GM12878 (cell line): Measurements from ENCODE around the gene SHC1. TPM values are rescaled to one million over a fixed set of nuclear protein-coding genes. Genes with fewer than 3 reads are reported as not detected.

Experiments
- BCL11A ChIP-seq: IDR thresholded peaks from 2 replicates; pipeline ENCODE4 v1.6.1; 2011; ENCODE audit warnings: low read depth, low read length
- BRCA1 ChIP-seq: IDR thresholded peaks from 2 replicates; pipeline ENCODE4 v1.6.1; 2011; ENCODE audit warnings: low read depth, low read length, improper control_type of control experiment
- CBX5 ChIP-seq: sonication (generic); IDR thresholded peaks from 2 replicates; pipeline ENCODE4 v1.6.1; 2016; ENCODE audit warnings: low read depth, moderate library complexity, mild to moderate bottlenecking, inconsistent platforms
- CHD2 ChIP-seq: IDR thresholded peaks from 2 replicates; pipeline ENCODE4 v1.6.1; 2011; ENCODE audit warnings: low read depth, low read length, improper control_type of control experiment, borderline replicate concordance
- ETV6 ChIP-seq, 2 experiments: fragments of 450-650 bp in 1 of 2; IDR thresholded peaks in 1 of 2; conservative IDR thresholded peaks in 1 of 2; 2 replicates each; pipeline ENCODE4 v1.6.1; 2014; ENCODE audit warnings: antibody characterized with exemption in 1 of 2, borderline replicate concordance in 1 of 2, low read depth in 1 of 2, mild to moderate bottlenecking in 1 of 2, moderate library complexity in 1 of 2
- EZH2 ChIP-seq: IDR thresholded peaks from 2 replicates; pipeline ENCODE4 v1.6.1; 2012; ENCODE audit warnings: low read depth, mild to moderate bottlenecking, control low read depth, inconsistent platforms, low read length, borderline replicate concordance; ENCODE audit not compliant: control insufficient read depth
- IKZF2 ChIP-seq, 2 experiments: fragments of 450-650 bp; IDR thresholded peaks; 2 replicates each; pipeline ENCODE4 v1.6.1; 2017; ENCODE audit warnings: mild to moderate bottlenecking in 2 of 2, moderate library complexity in 2 of 2
- MEF2B ChIP-seq: fragments of 450-650 bp; IDR thresholded peaks from 2 replicates; pipeline ENCODE4 v1.6.1; 2018; ENCODE audit warnings: mild to moderate bottlenecking, moderate library complexity; ENCODE audit not compliant: partially characterized antibody, poor library complexity, severe bottlenecking
- NFIC ChIP-seq: IDR thresholded peaks from 2 replicates; pipeline ENCODE4 v1.6.1; 2012; ENCODE audit warnings: low read depth, mild to moderate bottlenecking, inconsistent platforms, low read length, moderate library complexity
- NFYB ChIP-seq: IDR thresholded peaks from 2 replicates; pipeline ENCODE4 v1.6.1; 2011; ENCODE audit warnings: low read depth, mild to moderate bottlenecking, low read length, improper control_type of control experiment, moderate library complexity; ENCODE audit not compliant: insufficient read depth
- PML ChIP-seq: IDR thresholded peaks from 2 replicates; pipeline ENCODE4 v1.6.1; 2012; ENCODE audit warnings: low read length, inconsistent platforms
- POLR2AphosphoS5 ChIP-seq: IDR thresholded peaks from 2 replicates; pipeline ENCODE4 v1.6.1; 2011; ENCODE audit warnings: mild to moderate bottlenecking, low read length, inconsistent platforms
- POU2F2 ChIP-seq: IDR thresholded peaks from 3 replicates; pipeline ENCODE4 v1.6.1; 2011; ENCODE audit warnings: low read depth, mild to moderate bottlenecking, low read length, borderline replicate concordance
- SPI1 ChIP-seq: IDR thresholded peaks from 2 replicates; pipeline ENCODE4 v1.6.1; 2011; ENCODE audit warnings: low read depth, mild to moderate bottlenecking, low read length, moderate library complexity, borderline replicate concordance; ENCODE audit not compliant: insufficient read depth
- STAT1 ChIP-seq: fragments of 450-650 bp; conservative IDR thresholded peaks from 2 replicates; pipeline ENCODE4 v1.6.1; 2014; ENCODE audit warnings: antibody characterized with exemption, mild to moderate bottlenecking
- TARDBP ChIP-seq: IDR thresholded peaks from 2 replicates; pipeline ENCODE4 v1.6.1; 2016; ENCODE audit warnings: borderline replicate concordance
- YBX1 ChIP-seq: fragments of 450-650 bp; IDR thresholded peaks from 2 replicates; pipeline ENCODE4 v1.6.1; 2016; ENCODE audit warnings: antibody characterized with exemption
- ZZZ3 ChIP-seq: IDR thresholded peaks from 2 replicates; pipeline ENCODE4 v1.6.1; 2011; ENCODE audit warnings: low read depth; ENCODE audit not compliant: control insufficient read depth, insufficient read length
- polyA plus RNA-seq, 11 experiments: library from polyadenylated mRNA; depleted of rRNA in 4 of 11; unstranded in 6 of 11; stranded (reverse) in 5 of 11; fragments of >200 nt; fragmentation: Nextera tagmentation in 4 of 11; fragmentation: Illumina TruSeq in 1 of 11; extraction: Ambion mirVana in 4 of 11; extraction: Trizol in 1 of 11; gene quantifications; 1 replicate in 1 of 11; 2 replicates in 10 of 11; pipeline versions ENCODE4 v1.2.1 to v1.2.3, GENCODE V29; 2011 to 2016; ENCODE audit warnings: inconsistent platforms in 2 of 11, missing spikeins in 2 of 11, low read depth in 1 of 11
- total RNA-seq, 4 experiments: library from RNA; depleted of rRNA in 3 of 4; stranded (reverse); fragments of >200 nt in 3 of 4; fragmentation: Illumina TruSeq in 1 of 4; extraction: Trizol in 1 of 4; gene quantifications; 2 replicates each; pipeline versions ENCODE4 v1.2.1 to v1.2.3, GENCODE V29; 2013 to 2021
- TF ChIP-seq, protein P1 (sequence below): IDR thresholded peaks from 2 replicates; pipeline ENCODE4 v1.6.1; 2012; ENCODE audit warnings: improper control_type of control experiment, low read depth, low read length; ENCODE audit not compliant: insufficient replicate concordance
- TF ChIP-seq, protein P2 (sequence below): fragments of 450-650 bp; IDR thresholded peaks from 2 replicates; pipeline ENCODE4 v1.6.1; 2017; ENCODE audit warnings: mild to moderate bottlenecking, low read depth, inconsistent platforms; ENCODE audit not compliant: poor library complexity, severe bottlenecking
- TF ChIP-seq, protein P3 (sequence below): fragments of 150-350 bp; IDR thresholded peaks from 2 replicates; pipeline ENCODE4 v1.6.1; 2014; ENCODE audit warnings: mild to moderate bottlenecking, low read depth, low read length

SHC1 gene
- total and polyA plus RNA-seq, 10 of the 15 experiments (the other 5 are each of a cell fraction or from before 2014, with no cell fraction given), result 2.6 to 49.3 (median 25.2) TPM

DNA sequence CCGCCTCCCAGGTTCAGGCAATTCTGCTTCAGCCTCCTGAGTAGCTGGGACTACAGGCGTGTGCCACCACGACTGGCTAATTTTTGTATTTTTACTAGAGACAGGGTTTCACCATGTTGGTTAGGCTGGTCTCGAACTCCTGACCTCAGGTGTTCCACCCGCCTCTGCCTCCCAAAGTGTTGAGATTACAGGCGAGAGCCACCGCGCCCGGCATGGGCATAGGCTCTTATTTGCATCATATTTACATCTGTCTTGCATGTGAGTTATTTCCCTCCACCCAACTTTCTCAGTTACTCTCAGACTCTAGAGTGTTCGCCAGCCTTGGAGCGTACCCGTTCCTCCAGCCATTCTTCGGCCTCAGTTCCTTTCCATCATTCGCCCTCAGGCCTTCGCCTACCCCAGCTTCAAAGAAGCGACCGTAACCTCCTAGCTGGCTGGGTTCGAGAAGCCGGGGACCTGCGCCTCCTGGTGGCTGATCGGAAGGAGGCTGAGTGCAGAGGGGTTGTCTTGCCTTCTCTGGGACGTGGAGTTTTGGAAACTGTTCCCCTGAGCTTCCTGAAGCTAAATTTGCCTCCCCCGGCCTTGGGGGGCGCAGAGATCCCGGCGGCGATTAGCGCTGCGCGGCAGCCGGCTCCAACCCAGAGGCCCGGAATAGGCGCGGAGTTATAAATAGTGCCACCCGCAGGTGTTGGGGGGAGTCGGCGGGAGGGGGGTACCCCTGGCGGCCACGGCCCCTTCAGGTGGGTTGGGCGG, 28.4 kb upstream of the SHC1 start (continued):
- TF ChIP-seq, protein P1, sequence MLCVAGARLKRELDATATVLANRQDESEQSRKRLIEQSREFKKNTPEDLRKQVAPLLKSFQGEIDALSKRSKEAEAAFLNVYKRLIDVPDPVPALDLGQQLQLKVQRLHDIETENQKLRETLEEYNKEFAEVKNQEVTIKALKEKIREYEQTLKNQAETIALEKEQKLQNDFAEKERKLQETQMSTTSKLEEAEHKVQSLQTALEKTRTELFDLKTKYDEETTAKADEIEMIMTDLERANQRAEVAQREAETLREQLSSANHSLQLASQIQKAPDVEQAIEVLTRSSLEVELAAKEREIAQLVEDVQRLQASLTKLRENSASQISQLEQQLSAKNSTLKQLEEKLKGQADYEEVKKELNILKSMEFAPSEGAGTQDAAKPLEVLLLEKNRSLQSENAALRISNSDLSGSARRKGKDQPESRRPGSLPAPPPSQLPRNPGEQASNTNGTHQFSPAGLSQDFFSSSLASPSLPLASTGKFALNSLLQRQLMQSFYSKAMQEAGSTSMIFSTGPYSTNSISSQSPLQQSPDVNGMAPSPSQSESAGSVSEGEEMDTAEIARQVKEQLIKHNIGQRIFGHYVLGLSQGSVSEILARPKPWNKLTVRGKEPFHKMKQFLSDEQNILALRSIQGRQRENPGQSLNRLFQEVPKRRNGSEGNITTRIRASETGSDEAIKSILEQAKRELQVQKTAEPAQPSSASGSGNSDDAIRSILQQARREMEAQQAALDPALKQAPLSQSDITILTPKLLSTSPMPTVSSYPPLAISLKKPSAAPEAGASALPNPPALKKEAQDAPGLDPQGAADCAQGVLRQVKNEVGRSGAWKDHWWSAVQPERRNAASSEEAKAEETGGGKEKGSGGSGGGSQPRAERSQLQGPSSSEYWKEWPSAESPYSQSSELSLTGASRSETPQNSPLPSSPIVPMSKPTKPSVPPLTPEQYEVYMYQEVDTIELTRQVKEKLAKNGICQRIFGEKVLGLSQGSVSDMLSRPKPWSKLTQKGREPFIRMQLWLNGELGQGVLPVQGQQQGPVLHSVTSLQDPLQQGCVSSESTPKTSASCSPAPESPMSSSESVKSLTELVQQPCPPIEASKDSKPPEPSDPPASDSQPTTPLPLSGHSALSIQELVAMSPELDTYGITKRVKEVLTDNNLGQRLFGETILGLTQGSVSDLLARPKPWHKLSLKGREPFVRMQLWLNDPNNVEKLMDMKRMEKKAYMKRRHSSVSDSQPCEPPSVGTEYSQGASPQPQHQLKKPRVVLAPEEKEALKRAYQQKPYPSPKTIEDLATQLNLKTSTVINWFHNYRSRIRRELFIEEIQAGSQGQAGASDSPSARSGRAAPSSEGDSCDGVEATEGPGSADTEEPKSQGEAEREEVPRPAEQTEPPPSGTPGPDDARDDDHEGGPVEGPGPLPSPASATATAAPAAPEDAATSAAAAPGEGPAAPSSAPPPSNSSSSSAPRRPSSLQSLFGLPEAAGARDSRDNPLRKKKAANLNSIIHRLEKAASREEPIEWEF, result no peak
- TF ChIP-seq CBX5, result no peak
- no peak for TF ChIP-seq SPI1
- no peak for TF ChIP-seq NFYB
- TF ChIP-seq CHD2, result peak; percentile 33; the same call in 1 of the 2 replicates
- no peak for TF ChIP-seq NFIC
- no peak for TF ChIP-seq ZZZ3
- TF ChIP-seq STAT1, result no peak
- TF ChIP-seq, protein P2, sequence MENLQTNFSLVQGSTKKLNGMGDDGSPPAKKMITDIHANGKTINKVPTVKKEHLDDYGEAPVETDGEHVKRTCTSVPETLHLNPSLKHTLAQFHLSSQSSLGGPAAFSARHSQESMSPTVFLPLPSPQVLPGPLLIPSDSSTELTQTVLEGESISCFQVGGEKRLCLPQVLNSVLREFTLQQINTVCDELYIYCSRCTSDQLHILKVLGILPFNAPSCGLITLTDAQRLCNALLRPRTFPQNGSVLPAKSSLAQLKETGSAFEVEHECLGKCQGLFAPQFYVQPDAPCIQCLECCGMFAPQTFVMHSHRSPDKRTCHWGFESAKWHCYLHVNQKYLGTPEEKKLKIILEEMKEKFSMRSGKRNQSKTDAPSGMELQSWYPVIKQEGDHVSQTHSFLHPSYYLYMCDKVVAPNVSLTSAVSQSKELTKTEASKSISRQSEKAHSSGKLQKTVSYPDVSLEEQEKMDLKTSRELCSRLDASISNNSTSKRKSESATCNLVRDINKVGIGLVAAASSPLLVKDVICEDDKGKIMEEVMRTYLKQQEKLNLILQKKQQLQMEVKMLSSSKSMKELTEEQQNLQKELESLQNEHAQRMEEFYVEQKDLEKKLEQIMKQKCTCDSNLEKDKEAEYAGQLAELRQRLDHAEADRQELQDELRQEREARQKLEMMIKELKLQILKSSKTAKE, result peak; percentile 23
- no peak for TF ChIP-seq TARDBP
- TF ChIP-seq, protein P3, sequence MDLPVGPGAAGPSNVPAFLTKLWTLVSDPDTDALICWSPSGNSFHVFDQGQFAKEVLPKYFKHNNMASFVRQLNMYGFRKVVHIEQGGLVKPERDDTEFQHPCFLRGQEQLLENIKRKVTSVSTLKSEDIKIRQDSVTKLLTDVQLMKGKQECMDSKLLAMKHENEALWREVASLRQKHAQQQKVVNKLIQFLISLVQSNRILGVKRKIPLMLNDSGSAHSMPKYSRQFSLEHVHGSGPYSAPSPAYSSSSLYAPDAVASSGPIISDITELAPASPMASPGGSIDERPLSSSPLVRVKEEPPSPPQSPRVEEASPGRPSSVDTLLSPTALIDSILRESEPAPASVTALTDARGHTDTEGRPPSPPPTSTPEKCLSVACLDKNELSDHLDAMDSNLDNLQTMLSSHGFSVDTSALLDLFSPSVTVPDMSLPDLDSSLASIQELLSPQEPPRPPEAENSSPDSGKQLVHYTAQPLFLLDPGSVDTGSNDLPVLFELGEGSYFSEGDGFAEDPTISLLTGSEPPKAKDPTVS, result no peak
- TF ChIP-seq BCL11A, result no peak
- TF ChIP-seq PML, result no peak
- TF ChIP-seq POU2F2, result peak; percentile 7; the same call in 2 of the 3 replicates
- TF ChIP-seq EZH2, result no peak
- TF ChIP-seq YBX1, result no peak
- peak; percentile 29 to 76; a peak in 2 of 4 replicates for TF ChIP-seq IKZF2 (IDR thresholded peaks at IDR 0.05)
- TF ChIP-seq POLR2AphosphoS5, result 0 out of 2 replicates have a peak, but pooled peaks have one; percentile 45
- TF ChIP-seq BRCA1, result no peak
- peak; percentile 54 for TF ChIP-seq MEF2B
- 0 out of 4 replicates have a peak, but pooled peaks of 1 of the 2 experiments have one; percentile 8 for TF ChIP-seq ETV6 (conservative IDR thresholded peaks at IDR 0.05 in 1 of 2, IDR thresholded peaks at IDR 0.05 in 1 of 2; ENCODE audit: borderline replicate concordance in 1 of 2, low read depth in 1 of 2)
